SHP77 treated with DMSO at 0.1 percent for 48 hours (cell line): Measurements from ENCODE around the gene LRMDA.

ENCODE experiments used
- DNase-seq: peaks from one replicate; lab custom pipeline; 2025; lab: John Stamatoyannopoulos, UW

The LRMDA gene

DNA sequence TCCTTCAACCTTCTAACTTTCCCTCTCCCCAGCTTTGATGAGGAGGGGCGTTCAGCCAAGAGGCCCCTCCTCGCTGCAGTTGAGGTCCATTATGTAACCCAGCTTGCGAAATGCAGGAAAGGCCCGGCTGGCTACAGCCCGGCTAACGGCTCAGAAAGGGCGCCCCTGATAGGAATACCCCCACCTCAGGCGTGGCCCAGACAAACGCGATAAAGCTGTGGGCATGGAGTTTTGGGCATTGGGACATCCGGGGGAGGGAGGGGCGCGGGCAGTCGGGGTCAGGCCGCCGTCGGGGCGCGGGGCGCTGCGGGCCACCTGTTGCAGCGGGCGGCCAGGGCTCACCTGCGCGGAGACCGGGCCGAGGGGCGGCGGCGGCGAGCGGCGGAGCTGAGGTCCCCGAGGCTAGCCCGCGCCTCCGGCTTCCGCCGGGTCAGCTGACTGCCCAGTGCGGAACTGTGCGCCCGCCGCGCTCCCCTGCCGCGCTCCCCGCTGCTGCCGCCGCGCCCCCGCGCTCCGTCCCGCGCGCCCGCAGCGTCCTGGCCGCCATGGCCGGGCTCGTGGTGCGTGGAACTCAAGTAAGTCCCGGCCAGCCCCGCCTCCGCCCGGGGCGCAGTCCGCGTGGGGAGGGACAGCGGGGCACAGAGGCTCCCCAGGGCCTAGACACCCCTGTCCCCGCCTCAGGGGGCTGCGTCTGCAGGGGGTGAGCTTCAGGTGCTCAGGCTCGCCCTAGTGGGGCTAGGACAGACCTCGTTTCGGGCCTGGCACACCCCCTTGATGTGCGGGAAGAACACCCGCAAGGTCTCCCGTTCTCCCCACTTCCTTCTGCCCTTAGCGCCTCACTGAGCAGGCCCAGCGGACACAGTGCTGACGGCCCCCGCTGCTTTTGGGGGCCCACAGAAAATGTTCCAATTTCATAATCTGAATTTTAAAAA, at the start of gene LRMDA:
Gene LRMDA (plus strand): TSS at position 445 of the 932 bp plus-strand sequence.
- no peak for DNase-seq

DNA sequence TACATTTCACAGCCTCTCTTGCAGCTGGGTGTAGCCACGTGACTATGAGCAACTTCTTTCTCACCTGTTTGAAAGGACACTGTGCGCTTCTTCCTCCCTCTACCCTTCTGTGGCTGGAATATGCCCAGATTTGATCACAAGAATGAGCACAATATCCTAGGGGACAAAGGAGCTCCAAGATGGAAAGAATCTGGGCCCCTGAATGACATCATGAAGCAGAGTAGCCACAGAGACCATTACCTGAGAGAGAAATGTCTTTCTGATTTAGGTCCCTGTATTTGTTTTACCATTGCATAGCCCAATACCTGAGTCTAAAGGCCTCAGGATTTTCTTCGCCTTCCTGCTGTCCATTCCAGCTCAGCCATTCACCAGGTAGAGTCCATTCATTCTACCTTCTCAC, 45.3 kb upstream of the LRMDA start:
- DNase-seq, result no peak

- DNase-seq, result no peak
These were observed 43.3 kb upstream of the LRMDA start for GRCh38 chr10:75388082-75388481.

- no peak for DNase-seq
These were observed 41.2 kb upstream of the LRMDA start for GRCh38 chr10:75390178-75390577.

DNA sequence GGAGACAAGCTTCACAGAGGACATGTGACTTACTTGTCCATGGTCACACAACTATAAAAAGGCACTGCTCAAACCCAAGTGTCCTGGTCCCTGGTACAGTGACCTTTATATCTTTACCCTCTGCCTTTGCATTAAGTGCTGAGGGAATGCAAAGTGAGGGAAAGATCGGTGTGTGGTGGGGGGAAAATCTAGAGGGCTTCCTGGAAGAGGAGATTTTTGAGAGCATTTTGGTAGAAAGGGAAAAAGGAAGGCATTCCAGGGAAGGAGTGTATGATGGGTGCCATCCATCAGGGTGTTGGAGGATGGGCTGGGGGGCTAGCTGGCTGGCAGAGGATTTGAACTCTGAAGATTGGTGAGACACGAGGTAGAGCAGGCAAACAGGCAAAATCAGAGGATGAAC, 39.2 kb upstream of the LRMDA start:
- DNase-seq, result no peak

DNA sequence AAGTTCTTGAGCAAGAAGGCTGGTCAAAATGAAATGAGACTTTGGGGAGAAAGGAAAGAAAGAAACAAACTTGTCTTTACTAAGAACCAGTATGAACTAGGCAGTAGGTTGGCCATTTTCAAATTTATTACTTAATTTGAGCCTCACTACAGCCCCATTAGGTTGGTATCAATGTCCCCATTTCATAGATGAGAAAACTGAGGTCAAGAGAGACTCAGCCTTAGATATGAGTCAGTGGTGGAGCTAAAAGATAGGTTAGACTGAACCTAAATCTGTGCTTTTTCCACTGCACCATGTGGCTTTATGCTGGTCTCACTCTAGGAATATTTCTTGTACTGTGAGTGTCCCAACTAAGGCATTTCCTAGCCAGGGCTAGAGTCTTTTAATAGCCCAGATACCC, 38.7 kb upstream of the LRMDA start:
- no peak for DNase-seq

DNA sequence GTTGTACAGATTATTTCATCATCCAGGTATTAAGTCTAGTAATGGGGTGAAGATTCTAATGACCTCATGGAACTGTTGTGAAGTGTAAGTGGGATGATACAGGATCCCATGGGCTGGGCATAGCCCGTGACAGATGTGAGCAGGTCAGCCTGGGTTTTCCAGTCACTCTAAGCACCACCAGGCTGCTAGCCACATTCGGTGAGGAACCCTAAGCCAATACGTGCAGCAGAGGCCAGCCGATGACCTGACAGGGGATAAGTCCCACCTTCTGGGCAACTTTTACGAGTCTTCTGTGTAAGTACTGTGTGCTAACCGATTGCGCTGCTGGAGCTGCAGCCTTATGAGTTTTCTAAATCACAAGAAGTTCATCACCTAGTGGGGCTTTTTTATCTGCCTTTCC, 37.2 kb upstream of the LRMDA start:
- no peak for DNase-seq

- DNase-seq, result no peak
These were observed 36.1 kb upstream of the LRMDA start for GRCh38 chr10:75395066-75395931.

GRCh38 chr10:75395932-75396630, 35.3 kb upstream of the LRMDA start:
- DNase-seq, result no peak

DNA sequence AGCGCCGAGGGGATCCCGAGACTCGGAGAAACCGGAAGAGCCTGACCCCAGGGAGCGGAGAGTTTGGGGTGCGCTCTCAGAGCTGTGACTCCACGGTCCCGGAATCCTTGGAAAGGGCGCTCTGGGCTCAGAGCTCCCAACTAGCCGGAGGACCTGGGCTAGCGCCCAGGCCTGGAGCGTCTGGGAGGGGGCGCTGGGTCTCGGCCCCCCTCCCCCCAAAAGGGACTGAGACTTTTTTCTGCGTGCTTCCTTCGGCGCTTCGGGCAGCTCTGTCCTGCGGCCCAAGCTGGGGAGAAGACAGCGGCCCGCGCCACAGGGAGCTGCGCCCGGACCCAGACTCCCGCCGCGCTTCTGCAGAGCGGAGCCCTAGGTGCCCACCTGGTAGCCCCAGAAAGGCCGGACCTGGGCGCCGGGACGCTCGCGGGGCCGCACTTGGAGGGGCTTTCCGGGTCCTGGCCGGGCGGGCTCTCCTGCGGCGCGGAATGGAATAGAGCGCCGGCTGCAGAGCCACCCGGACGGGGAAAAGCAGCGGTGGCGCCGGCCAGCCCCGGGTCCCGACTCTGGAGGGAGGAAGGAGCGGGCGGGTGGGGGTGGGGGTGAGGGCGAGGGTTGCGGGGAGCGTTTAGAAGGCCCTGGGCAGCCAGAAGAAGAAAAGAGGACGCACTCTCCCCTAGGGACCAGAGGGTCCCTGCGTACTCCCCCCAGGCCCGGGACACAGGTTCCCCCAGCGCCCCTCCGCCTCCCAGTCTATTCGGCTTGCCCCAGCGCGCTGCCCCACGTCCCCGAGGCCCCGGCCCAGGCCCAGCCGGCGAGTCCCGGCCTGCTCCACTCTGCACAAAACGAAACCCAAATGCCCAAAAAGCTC, 34.6 kb upstream of the LRMDA start:
- no peak for DNase-seq

DNA sequence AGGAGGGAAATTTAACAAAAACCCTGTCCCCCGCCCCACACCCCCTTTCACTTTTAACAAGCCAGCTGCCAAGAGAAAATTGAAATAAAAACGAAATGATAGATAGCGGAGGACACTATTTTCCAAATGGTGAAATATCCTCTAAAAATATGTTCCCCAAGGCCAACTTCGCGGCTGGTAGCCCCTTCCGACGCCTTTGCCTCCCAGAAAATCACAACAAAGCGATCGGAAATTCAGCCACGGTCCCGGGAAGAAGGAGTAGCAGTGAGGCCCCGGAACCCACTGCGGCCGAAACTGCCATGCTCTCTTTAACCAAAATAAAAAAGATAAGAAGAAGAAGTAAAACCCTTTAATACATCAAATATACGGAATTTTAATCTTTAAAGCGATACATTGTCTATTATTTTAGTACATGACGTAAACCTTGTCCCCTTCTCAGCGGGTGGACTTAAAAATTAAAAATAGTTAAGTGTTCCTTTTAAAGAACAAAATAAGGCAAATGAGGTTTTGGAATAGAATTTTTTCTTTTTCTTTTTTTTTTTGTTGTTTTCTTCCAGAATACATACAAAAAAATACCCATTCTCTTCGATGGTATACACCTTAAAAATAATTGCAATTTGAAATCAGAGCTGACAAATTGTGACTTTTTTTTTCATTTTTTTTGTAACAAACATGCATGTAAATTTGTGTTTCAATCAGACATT, 33.8 kb upstream of the LRMDA start:
- no peak for DNase-seq

GRCh38 chr10:75398200-75398691, 33.2 kb upstream of the LRMDA start:
- DNase-seq, result no peak

GRCh38 chr10:75398692-75399460, 32.5 kb upstream of the LRMDA start:
- no peak for DNase-seq

- DNase-seq, result no peak
These were observed 31.8 kb upstream of the LRMDA start for GRCh38 chr10:75399461-75400162.

- no peak for DNase-seq
These were observed 31.2 kb upstream of the LRMDA start for GRCh38 chr10:75400163-75400770.

DNA sequence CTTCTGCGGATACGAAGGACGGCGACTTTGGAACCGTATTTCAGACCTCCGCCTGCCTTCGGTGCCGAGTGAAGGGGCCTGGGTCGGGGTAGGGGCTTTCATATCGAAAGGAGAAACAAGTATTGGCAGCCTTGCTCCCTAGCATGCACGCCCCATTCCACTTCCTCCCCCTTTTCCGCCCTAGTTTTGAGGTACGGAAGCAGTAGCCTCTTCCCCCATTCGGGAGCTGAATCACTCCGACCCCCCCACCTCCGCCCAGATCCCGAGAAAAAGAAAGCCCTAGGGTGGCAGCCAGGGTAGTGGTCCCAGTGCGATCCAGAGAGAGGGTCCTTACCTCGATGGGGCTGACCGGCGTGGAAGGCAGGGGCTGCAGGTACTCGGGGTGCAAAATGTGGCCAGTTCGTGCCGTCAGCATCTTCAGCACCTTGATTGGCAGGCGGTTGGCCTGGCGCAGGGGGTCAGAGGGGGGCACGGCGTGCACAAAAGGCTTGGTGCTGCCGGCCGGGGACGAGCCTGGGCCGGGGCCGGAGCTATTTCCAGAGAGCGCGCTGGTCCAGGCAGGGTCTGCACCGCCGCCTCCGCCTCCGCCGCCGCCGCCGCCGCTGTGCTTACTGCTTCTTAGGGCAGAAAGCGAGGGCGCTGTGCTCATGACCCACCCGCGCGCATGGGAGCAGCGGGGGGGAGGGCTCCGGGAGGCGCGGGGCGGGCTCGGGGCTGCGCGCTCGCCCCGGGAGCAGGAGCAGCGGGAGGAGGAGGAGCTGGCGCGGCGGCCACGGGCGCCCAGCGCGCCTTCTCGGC, 30.5 kb upstream of the LRMDA start:
- DNase-seq, result no peak

- DNase-seq, result peak; percentile 68
These were observed 29.6 kb upstream of the LRMDA start, which contains the start of gene ZNF503 for GRCh38 chr10:75401569-75402485. ZNF503 (minus strand) TSS chr10:75401764; CDS start chr10:75401419, 345 bp downstream.
